Measurements from ENCODE around the gene FBXO17.
"Not testable (repeated sequence)": the region's sequence is repeated elsewhere in the genome, so short reads cannot be mapped to it uniquely, and the experiment has no call there.

The FBXO17 gene

GRCh38 chr19:38942471-38943181 lies 32.9 kb downstream of the FBXO17 start:
- DNase-seq: no peak

DNA sequence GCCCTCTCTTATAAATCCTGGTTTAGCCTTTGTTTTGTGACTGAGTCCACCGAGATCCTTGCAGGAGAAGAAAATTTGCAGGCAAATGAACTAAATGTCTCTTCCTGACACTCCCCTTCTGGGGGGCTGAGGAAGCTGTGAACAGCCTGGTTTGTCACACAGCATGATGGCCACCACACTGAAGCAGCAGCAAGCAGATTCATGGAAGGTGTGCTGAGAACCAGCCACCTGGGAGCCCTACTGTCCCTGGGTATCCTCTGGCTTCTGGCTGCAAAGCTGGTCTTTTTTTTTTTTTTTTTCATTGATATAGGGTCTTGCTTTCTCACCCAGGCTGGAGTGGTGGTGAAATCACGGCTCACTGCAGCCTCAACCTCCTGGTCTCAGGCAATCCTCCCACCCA lies 33.6 kb downstream of the FBXO17 start:
- DNase-seq: no peak

- DNase-seq: not testable (repeated sequence)
Observed at GRCh38 chr19:38941466-38941865, 34.1 kb downstream of the FBXO17 start.

- no peak for DNase-seq
Observed at GRCh38 chr19:38939957-38940356, 35.6 kb downstream of the FBXO17 start.

GRCh38 chr19:38933544-38933943 lies 42.0 kb downstream of the FBXO17 start:
- DNase-seq: no peak

DNA sequence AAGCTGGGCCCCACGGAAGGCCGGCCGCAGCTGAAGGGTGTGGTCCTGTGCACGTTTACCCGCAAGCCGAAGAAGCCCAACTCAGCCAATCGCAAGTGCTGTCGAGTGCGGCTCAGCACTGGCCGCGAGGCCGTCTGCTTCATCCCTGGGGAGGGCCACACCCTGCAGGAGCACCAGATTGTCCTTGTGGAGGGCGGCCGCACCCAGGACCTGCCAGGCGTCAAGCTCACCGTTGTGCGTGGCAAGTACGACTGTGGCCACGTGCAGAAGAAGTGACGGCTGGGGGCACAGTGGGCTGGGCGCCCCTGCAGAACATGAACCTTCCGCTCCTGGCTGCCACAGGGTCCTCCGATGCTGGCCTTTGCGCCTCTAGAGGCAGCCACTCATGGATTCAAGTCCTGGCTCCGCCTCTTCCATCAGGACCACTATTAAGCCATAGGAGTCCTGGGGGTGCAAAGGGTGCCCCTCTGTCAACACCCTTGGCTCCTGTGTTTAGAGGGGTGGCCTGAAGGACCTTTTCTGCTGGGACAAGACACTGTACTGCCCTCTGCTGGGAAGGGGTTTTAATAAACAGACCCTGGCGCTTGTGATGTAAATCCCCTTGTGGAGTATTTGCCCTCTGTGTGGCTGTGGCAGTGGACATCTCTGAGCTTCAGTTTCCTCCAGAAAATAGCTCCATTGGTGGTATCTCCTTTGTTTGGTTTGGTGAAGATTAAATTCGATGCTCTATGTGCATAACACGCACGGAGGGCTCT lies 42.9 kb downstream of the FBXO17 start:
- no peak for DNase-seq

DNA sequence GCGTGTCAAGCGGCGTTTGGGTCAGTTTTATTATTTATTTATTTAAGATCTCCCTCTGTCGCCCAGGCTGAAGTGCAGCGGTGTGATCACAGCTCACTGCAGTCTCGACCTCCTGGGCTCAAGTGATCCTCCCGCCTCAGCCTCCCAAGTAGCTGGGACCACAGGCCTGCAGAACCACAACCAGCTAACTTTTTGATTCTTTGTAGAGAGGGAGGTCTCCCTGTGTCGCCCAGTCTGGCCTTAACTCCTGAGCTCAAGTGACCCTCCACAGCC lies 44.1 kb downstream of the FBXO17 start:
- DNase-seq: no peak

DNA sequence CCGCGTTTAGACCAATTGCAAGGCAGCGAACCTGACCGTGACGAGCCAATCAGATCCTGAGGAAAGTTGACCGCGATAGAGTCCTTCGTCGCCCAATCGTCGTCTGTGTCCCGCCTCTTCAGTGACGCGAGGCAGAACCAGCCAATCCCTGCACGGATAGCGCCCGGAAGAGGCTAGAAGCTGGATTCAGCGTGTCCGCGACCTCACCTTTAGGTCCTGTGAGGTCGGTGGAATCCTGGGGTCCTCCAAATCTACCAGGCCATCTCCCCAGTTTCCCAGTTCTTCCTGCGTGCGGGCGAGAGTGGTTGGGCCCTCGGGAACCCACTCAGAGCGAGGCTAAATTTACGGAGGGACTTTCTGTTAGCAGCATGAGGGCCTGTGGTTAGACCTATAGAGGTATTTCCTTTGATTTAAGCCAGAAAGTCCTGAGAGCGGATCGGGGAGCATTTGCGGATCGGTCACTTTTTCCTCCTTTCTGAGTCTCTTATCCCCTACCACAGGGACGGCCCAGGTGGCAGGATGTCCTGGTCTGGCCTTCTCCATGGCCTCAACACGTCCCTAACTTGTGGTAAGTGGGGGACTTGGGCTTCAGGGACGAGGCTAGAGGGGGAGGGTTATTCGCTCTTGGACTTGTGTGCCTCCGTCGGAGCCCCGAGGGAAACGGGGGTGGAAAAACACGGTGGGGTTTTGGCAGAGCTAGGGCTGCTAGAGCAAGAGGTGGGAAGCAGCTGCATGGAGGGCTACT lies 44.6 kb downstream of the FBXO17 start, which contains the start of gene MRPS12:
Gene MRPS12 (plus strand): TSS at position 169 of the 745 bp plus-strand sequence. CDS start 351 bp downstream, at position 520.
- DNase-seq: peak; percentile 95

DNA sequence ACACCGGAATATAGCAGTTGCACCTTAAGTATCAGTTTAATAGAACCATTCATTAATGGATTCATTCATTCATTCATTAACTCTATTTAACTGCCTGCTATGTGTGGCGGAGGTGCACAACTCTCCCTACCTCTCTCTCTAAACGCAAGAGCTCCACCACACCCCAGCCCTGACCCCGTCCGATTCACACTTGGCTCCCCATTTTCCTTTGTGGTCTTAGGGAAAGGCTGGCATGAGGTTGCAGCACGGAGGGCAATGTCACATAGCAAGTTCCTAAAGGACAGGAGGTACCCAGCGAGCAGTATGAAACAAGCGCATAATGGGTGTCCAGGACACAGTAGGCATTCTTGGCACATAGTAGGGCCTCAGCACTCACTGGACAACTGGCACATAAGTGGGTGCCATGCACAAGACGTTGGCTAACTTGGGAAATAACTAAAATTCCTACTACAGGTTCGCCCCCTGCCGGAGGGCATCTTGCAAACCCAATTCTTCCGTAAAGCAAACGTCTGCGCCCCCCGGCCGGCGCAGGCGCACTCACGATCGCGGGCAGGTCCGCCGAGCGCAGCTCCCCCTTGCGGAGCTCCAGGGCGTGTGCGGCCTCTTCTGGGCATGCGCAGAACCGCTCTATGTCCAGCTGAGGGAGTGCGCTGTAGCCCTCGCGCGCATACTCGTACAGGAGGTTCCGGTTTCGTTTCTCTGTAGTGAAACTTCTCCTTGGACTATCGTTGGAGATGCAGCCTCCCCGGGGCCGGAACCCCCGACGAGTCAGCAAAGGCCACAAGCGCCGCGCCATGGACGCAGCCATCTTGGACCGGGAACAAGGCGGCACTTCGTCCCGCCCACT lies 45.4 kb downstream of the FBXO17 start, which contains the start of gene SARS2:
Gene SARS2 (minus strand): TSS at position 835 of the 847 bp plus-strand sequence. CDS start 27 bp downstream, at position 808.
- DNase-seq: peak; percentile 90

DNA sequence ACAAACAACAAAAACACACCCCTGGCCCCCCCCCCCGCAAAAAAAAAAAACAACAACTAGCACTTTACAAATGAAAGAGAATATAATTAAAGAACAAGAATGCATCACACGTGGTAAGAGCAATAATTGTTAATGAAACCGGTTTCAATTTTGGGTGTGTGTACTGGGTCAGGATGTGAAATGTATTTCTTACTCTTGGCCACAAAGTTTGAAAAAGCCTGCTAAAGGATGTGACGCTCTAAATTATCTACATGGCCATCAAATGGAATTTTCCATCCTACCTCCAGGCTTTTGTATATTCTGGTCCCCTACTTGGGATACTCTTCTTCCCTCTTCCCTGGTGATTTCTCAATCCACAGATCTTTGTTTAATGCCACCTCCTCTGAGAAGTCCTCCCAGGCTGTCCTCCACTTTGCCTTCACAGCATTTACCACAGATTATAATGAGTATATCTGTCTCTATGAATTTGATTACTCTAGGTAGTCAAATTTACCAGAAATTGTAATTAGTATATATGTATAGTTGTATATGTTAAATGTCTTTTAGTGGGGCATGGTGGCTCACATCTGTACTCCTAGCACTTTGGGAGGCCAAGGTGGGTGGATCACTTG lies 47.0 kb downstream of the FBXO17 start:
- DNase-seq: no peak

- no peak for DNase-seq
Observed at GRCh38 chr19:38924388-38924787, 51.2 kb downstream of the FBXO17 start.

- DNase-seq: no peak
Observed at GRCh38 chr19:38922482-38922881, 53.1 kb downstream of the FBXO17 start.

GRCh38 chr19:38921420-38922274 lies 53.9 kb downstream of the FBXO17 start:
- no peak for DNase-seq

- no peak for DNase-seq
Observed at GRCh38 chr19:38920602-38921419, 54.7 kb downstream of the FBXO17 start.

- DNase-seq: no peak
Observed at GRCh38 chr19:38919837-38920601, 55.5 kb downstream of the FBXO17 start.

DNA sequence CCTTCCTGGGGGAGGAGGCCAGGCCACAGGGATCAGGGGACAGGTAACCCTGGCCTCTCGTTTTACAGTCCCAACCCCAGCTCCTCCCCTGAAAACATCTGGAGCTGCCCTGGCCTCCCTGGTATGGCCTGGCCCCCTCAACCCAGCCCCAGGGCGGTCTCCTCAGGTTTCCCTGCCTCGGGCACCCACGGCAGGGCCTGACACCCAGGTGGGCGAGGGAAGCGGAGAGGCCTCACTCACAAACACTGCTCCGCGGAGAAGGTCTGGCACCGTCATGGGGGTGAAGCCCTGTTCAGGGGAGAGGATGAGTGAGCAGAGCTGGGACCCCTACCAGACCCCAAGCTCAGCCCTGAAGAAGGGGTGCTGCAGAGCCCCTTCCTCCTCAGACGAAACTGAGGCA lies 57.0 kb downstream of the FBXO17 start:
- no peak for DNase-seq

GRCh38 chr19:38917921-38918491 lies 57.5 kb downstream of the FBXO17 start:
- DNase-seq: no peak

GRCh38 chr19:38917516-38917915 lies 58.0 kb downstream of the FBXO17 start:
- DNase-seq: no peak
